ENCODE measurements around the gene ITGB2. TPM values are rescaled to one million over a fixed set of nuclear protein-coding genes. Genes with fewer than 3 reads are reported as not detected.
"Not testable (repeated sequence)": the region's sequence is repeated elsewhere in the genome, so short reads cannot be mapped to it uniquely, and the experiment has no call there.

Gene ITGB2
- total RNA-seq, 1 donor from 2014 or later, result 292 TPM

DNA sequence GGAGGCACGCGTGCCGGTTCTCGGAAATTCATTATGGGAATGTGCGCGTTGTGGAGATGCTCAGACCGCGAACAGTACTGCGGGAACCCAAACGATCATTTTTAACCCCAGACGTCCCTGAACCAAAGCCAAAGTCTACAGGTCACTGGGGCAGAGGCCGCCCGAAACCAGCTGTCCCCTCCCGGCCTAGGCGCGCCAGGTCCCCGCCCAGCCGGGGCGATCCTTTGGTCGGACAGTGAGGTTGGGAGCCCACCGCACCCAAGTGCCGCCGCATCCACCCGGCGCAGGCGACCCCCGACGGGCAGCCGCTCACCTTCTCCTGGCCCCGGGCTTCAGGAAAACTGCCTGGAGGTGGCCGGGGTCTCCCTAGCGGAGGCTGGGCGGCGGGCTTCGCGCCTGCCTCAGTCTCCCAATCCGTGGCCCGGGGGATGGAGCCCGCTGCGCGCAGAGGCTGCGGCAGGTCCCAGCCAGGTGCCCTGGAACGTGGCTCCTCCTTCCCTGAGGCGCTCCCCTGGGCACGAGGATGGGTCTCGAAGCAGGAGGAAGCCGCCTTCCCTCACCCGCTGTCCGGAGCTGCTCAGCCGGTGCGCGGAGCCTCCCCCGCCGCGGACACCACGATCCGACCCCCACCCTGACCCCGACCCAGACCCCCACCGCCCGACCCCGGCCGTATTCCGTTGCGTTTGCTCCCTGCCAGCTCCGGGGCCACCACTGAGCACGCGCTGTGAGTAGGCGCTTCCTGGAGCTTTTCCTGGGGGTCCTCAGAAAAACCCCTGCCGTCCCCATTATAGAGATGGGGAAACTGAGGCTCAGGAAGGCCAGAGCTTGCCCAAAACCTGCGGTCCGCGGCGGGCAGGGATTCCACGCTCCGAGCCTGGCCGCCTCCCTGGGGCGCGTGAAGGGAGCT is 11.1 kb upstream of the ITGB2 start:
- peak overlapping the region; percentile 90 for H3K27ac Mint-ChIP-seq
- H3K9me3 Mint-ChIP-seq, result no peaks in the 10 kb centered on the region
- peaks cover 5% of the 10 kb centered on the region for H3K36me3 Mint-ChIP-seq (ENCODE audit: low read depth)
- H3K27me3 Mint-ChIP-seq (ENCODE audit: insufficient read depth), result no peaks in the 10 kb centered on the region
- intact Hi-C loops (cut with micrococcal nuclease), result loop anchor here (1.0 to 2.0 kb wide), 2 partner anchors 39 to 57 kb away; no protein-coding TSS in a partner anchor
- H3K4me3 Mint-ChIP-seq, result peak overlapping the region; percentile 81
- DNase-seq (ENCODE audit: low spot score), result no peak
- peaks cover 51% of the 10 kb centered on the region for H3K4me1 Mint-ChIP-seq (ENCODE audit: low read depth)

DNA sequence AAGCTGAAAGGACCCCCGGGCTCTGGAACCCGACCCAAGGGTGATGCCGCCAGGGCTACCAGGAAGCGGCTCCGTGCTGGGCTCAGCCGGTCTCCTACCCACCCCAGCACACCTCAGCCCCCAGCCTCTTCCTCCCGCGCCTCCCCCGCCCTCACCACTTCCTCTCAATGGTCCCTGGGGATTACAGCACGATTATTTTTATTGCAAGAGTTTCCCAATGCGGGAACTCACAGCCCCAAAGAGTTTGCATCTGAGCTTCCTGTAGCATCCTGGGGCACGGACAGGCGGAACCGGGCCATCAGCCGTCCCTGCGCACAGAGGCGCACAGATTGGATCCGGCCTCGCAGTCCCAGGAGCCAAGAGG is 10.4 kb upstream of the ITGB2 start:
- no peak for DNase-seq (ENCODE audit: low spot score)
- H3K4me1 Mint-ChIP-seq (ENCODE audit: low read depth), result peaks cover 57% of the 10 kb centered on the region
- H3K36me3 Mint-ChIP-seq (ENCODE audit: low read depth), result peaks cover 5% of the 10 kb centered on the region
- intact Hi-C loops (cut with micrococcal nuclease), result loop anchor here (2.0 kb wide), 1 partner anchor 56 kb away; no protein-coding TSS in a partner anchor
- peak overlapping the region; percentile 90 for H3K27ac Mint-ChIP-seq
- no peaks in the 10 kb centered on the region for H3K27me3 Mint-ChIP-seq (ENCODE audit: insufficient read depth)
- no peaks in the 10 kb centered on the region for H3K9me3 Mint-ChIP-seq
- H3K4me3 Mint-ChIP-seq, result peak overlapping the region; percentile 81

DNA sequence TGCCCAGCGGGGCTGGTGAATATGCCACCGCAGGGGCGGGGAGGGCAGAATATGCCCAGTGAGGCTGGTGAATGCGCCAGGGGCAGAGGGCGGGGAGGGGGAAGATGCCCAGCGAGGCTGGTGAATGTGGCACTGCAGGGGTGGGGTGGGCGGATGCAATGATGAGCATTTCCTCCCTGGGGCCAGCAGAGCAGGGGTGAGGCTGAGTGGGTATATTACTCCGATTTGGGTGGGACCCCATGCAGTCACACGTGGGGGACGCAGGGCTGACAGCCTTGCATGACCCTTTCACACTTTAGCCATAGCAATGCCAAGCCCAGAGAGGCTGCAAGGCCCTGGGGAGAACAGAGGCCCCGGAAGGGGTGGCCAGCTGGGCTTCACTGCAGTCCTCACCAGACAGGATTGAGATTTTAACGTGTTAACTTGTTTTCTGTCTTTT is 9.9 kb upstream of the ITGB2 start:
- no peak for DNase-seq (ENCODE audit: low spot score)
- H3K4me3 Mint-ChIP-seq, result peak overlapping the region; percentile 81
- H3K4me1 Mint-ChIP-seq (ENCODE audit: low read depth), result peaks cover 61% of the 10 kb centered on the region
- H3K27ac Mint-ChIP-seq, result peak overlapping the region; percentile 90
- no peaks in the 10 kb centered on the region for H3K27me3 Mint-ChIP-seq (ENCODE audit: insufficient read depth)
- intact Hi-C loops (cut with micrococcal nuclease), result loop anchor here (1.0 to 2.0 kb wide), 2 partner anchors 10 to 56 kb away; partner anchors contain the start of gene ITGB2
- peaks cover 5% of the 10 kb centered on the region for H3K36me3 Mint-ChIP-seq (ENCODE audit: low read depth)
- no peaks in the 10 kb centered on the region for H3K9me3 Mint-ChIP-seq

DNA sequence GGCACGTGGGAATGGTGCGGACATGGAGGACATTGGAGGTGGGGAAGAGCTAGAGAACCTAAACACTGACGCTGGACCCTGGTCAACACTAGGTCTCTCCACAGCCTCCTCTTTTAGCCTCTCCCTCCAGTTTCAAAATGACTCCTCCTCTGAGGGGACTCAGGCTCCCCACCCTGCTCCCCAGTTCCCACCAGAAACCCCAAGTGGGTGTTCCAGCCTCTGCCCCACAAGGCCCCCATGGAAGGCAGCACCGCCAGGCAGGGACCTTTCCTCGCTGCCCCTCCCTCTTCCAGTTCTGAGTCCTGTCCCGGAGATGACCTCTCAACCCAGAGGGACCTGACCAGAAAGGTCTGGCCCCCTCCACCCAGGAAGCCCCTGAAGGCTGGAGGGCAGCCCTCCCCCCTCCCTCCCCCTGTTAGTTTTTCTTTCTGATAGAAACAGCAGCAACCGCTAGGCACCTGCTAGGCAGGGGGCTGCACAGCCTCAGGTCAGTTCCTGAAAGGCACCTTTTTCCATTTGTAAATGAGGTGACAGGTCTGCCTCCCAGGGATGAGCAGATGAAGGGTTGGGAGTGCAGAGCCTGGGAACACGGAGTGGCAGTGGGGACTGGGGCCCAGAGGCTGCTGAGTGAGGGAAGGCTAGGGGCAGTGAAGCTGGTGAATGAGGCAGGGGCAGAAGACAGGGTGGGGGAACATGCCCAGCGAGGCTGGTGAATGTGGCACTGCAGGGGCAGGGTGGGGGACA is 9.3 kb upstream of the ITGB2 start:
- Mint-ChIP-seq H3K27me3 (ENCODE audit: insufficient read depth) (no peaks in the 10 kb centered on the region), H3K9me3 (no peaks in the 10 kb centered on the region), H3K4me1 (ENCODE audit: low read depth) (peaks cover 67% of the 10 kb centered on the region), H3K27ac (peak overlapping the region; percentile 90), H3K36me3 (ENCODE audit: low read depth) (peaks cover 5% of the 10 kb centered on the region), H3K4me3 (peak overlapping the region; percentile 81)
- intact Hi-C loops (cut with micrococcal nuclease), result loop anchor here (1.0 to 5.0 kb wide), 4 partner anchors 10 to 273 kb away; partner anchors contain the start of genes ITGB2 and KRTAP12-3
- DNase-seq (ENCODE audit: low spot score), result no peak

DNA sequence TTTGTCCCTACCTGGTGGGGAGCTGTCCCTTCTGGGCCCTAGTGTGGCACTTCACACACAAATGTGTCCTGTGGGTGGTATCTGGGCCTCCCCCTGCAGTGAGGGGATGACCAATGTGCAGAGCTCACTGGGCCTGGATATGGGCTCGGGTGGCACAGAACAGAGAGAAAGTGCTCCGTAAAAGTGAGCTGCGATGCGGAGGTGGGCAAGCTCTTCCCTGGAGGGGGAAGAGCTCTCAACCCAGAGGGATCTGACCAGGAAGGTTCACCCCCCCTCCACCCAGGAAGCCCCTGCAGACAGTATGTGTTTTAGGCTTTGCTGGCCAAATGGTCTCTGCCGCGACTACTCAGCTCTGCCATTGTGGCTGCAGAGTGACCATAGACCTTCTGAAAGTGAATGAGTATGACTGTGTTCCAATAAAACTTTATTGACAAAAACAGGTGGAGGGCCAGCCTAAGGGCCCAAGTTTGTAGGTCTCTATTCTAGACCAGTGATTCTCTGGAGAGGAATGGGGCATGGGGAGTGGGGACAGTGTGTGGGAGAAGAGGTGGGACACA is 8.6 kb upstream of the ITGB2 start:
- no peak for DNase-seq (ENCODE audit: low spot score)
- Mint-ChIP-seq H3K4me3 (peak overlapping the region; percentile 81), H3K4me1 (ENCODE audit: low read depth) (peaks cover 73% of the 10 kb centered on the region), H3K27me3 (ENCODE audit: insufficient read depth) (no peaks in the 10 kb centered on the region), H3K9me3 (no peaks in the 10 kb centered on the region), H3K27ac (peak overlapping the region; percentile 90), H3K36me3 (ENCODE audit: low read depth) (peaks cover 5% of the 10 kb centered on the region)
- intact Hi-C loops (cut with micrococcal nuclease), result loop anchor here (5.0 kb wide), 2 partner anchors 148 to 272 kb away; partner anchors contain the start of gene KRTAP12-3

DNA sequence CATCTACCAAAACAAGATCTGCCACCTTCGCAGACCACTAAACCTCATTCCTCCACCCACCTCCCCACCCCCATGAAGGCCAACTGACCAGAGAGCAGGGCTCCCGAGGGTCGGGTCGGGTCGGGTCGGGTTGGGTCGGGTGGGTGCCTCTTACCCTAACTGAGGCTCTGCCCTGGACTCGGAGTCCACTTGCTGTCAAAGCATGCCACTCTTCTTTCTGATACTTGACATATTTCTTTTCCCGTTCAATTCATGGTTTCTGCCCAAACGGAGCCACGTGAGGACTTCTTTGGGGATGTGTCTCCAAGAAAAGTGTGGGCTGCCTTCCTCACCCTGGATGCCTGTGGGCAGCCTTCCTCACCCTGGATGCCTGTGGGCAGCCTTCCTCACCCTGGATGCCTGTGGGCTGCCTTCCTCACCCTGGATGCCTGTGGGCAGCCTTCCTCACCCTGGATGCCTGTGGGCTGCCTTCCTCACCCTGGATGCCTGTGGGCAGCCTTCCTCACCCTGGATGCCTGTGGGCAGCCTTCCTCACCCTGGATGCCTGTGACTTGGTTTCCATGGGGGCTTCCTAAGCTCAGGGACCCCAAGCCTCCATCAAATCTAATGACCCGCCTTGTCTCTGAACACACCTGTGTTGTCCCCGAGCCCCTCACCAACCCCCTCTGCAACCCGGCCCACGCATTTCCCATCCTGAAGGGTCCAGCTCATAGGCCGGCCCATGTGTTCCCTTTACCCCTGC is 8.0 kb upstream of the ITGB2 start:
- H3K4me3 Mint-ChIP-seq, result peak overlapping the region; percentile 88
- H3K27me3 Mint-ChIP-seq (ENCODE audit: insufficient read depth); DNase-seq (ENCODE audit: low spot score); H3K9me3 Mint-ChIP-seq; H3K36me3 Mint-ChIP-seq (ENCODE audit: low read depth): not testable (repeated sequence)
- H3K27ac Mint-ChIP-seq, result peak overlapping the region; percentile 98
- peaks cover 80% of the 10 kb centered on the region for H3K4me1 Mint-ChIP-seq (ENCODE audit: low read depth)
- intact Hi-C loops (cut with micrococcal nuclease), result loop anchor here (5.0 kb wide), 2 partner anchors 149 to 271 kb away; partner anchors contain the start of gene KRTAP12-3

DNA sequence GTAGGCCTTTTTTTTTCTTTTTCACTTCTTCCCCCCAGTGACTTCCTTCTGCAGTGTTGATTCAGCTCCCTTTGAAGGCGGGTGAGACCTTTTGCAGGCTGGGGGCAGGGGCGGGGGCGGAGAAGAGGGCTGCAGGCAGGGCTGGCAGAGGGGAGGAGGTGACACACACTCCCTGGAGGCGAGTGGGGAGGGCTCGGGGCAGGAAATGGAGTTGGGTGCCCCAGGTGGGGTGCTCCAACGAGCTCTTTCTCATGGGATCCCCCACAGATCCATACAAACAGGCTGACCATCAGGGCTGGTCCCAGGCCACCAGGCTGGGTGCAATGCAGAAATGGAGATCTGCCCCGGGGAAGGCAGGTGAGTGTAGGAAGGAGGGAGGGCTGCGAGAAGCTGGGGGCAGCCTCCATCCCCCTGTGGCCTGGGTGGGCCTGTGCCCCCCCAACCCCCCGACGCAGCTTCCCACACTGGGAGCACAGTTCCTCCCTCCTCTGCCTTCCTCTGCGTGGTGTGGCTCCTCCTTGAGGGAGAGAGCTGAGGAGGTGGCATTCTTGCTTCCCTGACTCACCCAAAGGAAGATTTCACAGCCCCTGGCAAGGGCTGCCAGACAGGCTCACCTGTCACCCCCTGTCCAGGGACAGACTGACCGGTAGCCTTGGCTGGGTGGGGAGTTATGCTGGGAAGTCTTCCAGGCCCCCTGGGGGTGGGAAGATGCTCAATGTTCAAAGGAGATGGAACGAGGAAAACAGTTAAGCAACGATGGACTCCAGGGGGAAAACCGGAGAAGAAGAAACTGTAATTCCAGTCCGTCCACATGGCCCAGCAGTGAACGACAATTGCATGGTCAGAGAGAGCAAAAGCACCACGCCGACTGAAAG is 7.1 kb upstream of the ITGB2 start:
- H3K9me3 Mint-ChIP-seq, result no peaks in the 10 kb centered on the region
- H3K4me3 Mint-ChIP-seq, result peak overlapping the region; percentile 88
- H3K27me3 Mint-ChIP-seq (ENCODE audit: insufficient read depth), result no peaks in the 10 kb centered on the region
- H3K4me1 Mint-ChIP-seq (ENCODE audit: low read depth), result peaks cover 83% of the 10 kb centered on the region
- peaks cover 5% of the 10 kb centered on the region for H3K36me3 Mint-ChIP-seq (ENCODE audit: low read depth)
- peak; percentile 68 for DNase-seq (ENCODE audit: low spot score)
- H3K27ac Mint-ChIP-seq, result peak overlapping the region; percentile 98
- intact Hi-C loops (cut with micrococcal nuclease), result loop anchor here (2.0 to 5.0 kb wide), 4 partner anchors 47 to 271 kb away; partner anchors contain the start of genes KRTAP12-3 and SUMO3

DNA sequence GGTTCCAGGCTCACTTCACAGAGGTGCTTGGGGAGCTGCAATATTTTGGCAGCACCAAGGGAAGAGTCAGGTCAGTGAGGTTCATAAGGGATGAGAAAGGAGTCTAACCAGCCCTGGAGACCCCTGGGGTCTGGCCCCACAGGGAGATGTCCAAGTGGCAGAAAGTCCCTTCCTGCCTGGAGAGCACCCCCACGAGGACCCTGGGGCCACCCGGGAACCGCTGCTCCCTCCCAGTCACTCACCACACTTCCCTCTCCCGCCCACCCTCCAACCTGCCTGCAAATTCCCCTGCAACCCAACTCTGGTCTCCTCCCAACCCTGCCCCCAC is 6.5 kb upstream of the ITGB2 start:
- DNase-seq (ENCODE audit: low spot score), result no peak
- H3K4me1 Mint-ChIP-seq (ENCODE audit: low read depth), result peaks cover 88% of the 10 kb centered on the region
- peak overlapping the region; percentile 88 for H3K4me3 Mint-ChIP-seq
- H3K27ac Mint-ChIP-seq, result peak overlapping the region; percentile 98
- no peaks in the 10 kb centered on the region for H3K9me3 Mint-ChIP-seq
- H3K27me3 Mint-ChIP-seq (ENCODE audit: insufficient read depth), result no peaks in the 10 kb centered on the region
- intact Hi-C loops (cut with micrococcal nuclease), result loop anchor here (2.0 to 5.0 kb wide), 4 partner anchors 46 to 270 kb away; partner anchors contain the start of genes KRTAP12-3 and SUMO3
- H3K36me3 Mint-ChIP-seq (ENCODE audit: low read depth), result peaks cover 5% of the 10 kb centered on the region

DNA sequence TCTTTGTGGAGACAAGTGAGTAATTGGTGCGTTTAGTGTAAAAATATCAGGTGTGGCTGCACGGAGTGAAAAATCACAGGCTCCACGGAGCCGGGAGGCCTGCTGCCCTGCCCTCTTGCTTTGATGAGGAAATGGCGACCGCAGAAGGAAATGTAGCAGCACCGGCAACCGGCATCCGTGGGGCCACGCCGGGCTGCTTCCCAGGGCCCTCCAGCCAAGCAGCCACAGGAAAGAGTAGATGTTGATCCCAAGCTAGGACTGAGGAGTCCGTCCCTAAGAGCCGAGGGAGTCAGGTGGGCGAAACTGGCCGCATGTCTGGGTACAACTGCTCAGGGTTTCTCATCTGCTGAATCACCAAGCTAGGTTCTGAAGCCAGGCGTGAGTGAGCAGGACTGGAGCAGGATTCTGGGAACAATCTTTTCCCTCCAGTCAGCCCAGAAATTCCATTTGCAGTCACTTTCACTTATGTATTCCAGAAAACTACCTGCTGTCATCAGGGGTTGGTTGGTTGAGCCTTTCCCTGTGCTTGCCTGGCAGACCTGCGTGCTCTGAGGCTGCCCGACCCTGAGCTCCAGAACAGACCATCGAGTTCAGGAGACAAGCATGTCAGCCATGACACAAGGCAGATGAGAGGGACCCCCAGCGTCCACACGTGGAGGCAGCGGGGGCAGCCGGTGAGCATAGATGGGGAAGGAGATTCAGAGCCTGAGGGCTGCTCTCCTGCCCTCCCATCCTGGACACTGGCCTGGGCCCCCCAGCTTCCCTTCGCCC is 5.8 kb upstream of the ITGB2 start:
- Mint-ChIP-seq H3K4me3 (peak overlapping the region; percentile 88), H3K36me3 (ENCODE audit: low read depth) (peaks cover 5% of the 10 kb centered on the region), H3K4me1 (ENCODE audit: low read depth) (peaks cover 94% of the 10 kb centered on the region), H3K27me3 (ENCODE audit: insufficient read depth) (no peaks in the 10 kb centered on the region), H3K27ac (peak overlapping the region; percentile 98), H3K9me3 (no peaks in the 10 kb centered on the region)
- DNase-seq (ENCODE audit: low spot score), result peak; percentile 58
- intact Hi-C loops (cut with micrococcal nuclease), result loop anchor here (1.0 to 5.0 kb wide), 5 partner anchors 12 to 269 kb away; partner anchors contain the start of genes KRTAP12-3 and SUMO3

DNA sequence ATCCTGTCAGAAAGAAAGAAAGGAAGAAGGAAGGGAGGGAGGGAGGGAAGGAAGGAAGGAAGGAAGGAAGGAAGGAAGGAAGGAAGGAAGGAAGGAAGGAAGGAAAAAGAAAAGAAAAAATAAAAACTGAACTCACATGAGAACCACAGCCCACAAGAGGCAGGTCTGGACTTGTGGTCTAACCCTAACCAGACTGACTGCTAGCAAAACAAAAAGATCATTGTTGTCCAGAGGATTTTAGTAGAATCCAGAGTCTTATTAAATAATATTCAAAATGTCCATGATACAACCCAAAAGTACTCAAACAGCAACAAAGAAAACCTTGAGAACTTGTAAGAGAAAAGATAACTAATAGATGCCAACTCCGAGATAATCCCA is 4.7 kb upstream of the ITGB2 start:
- intact Hi-C loops (cut with micrococcal nuclease), result loop anchor here (5.0 kb wide), 2 partner anchors 152 to 268 kb away; partner anchors contain the start of gene KRTAP12-3
- peak overlapping the region; percentile 88 for H3K27ac Mint-ChIP-seq
- no peaks in the 10 kb centered on the region for H3K9me3 Mint-ChIP-seq
- peaks cover 13% of the 10 kb centered on the region for H3K36me3 Mint-ChIP-seq (ENCODE audit: low read depth)
- peak overlapping the region; percentile 99 for H3K4me3 Mint-ChIP-seq
- peaks cover 92% of the 10 kb centered on the region for H3K4me1 Mint-ChIP-seq (ENCODE audit: low read depth)
- no peaks in the 10 kb centered on the region for H3K27me3 Mint-ChIP-seq (ENCODE audit: insufficient read depth)
- no peak for DNase-seq (ENCODE audit: low spot score)
